HG03432 (cell line): ENCODE data around the gene TBL1XR1.
"Not testable (repeated sequence)": the region's sequence is repeated elsewhere in the genome, so short reads cannot be mapped to it uniquely, and the experiment has no call there.

Source experiments
- ATAC-seq: cut with Tn5 transposase; IDR thresholded peaks from one replicate; pipeline ENCODE4 v1.9.1; 2021; ENCODE audit warnings: mild to moderate bottlenecking, moderate library complexity; ENCODE audit not compliant: unreplicated experiment

Gene TBL1XR1

GRCh38 chr3:177041021-177041729 lies 156.1 kb downstream of the TBL1XR1 start:
- peak; percentile 21 for ATAC-seq

GRCh38 chr3:177039490-177040274 lies 157.6 kb downstream of the TBL1XR1 start:
- no peak for ATAC-seq

- no peak for ATAC-seq
Observed at GRCh38 chr3:177037241-177037640, 160.0 kb downstream of the TBL1XR1 start.

GRCh38 chr3:177035676-177036075 lies 161.6 kb downstream of the TBL1XR1 start:
- no peak for ATAC-seq

GRCh38 chr3:177034832-177035475 lies 162.3 kb downstream of the TBL1XR1 start:
- no peak for ATAC-seq

- ATAC-seq: no peak
Observed at GRCh38 chr3:177026505-177027277, 170.6 kb downstream of the TBL1XR1 start.

- no peak for ATAC-seq
Observed at GRCh38 chr3:177015881-177016280, 181.4 kb downstream of the TBL1XR1 start.

- no peak for ATAC-seq
Observed at GRCh38 chr3:177013681-177014280, 183.5 kb downstream of the TBL1XR1 start.

GRCh38 chr3:177005718-177006405 lies 191.4 kb downstream of the TBL1XR1 start:
- ATAC-seq: no peak

GRCh38 chr3:177000159-177000558 lies 197.1 kb downstream of the TBL1XR1 start:
- ATAC-seq: not testable (repeated sequence)

GRCh38 chr3:176995946-176996345 lies 201.3 kb downstream of the TBL1XR1 start:
- ATAC-seq: no peak

GRCh38 chr3:176994891-176995781 lies 202.1 kb downstream of the TBL1XR1 start:
- ATAC-seq: no peak

- no peak for ATAC-seq
Observed at GRCh38 chr3:176994393-176994792, 202.9 kb downstream of the TBL1XR1 start.

GRCh38 chr3:176992978-176993377 lies 204.3 kb downstream of the TBL1XR1 start:
- no peak for ATAC-seq

- no peak for ATAC-seq
Observed at GRCh38 chr3:176992565-176992964, 204.7 kb downstream of the TBL1XR1 start.

GRCh38 chr3:176988795-176989194 lies 208.5 kb downstream of the TBL1XR1 start:
- no peak for ATAC-seq

GRCh38 chr3:176987901-176988650 lies 209.2 kb downstream of the TBL1XR1 start:
- ATAC-seq: no peak

GRCh38 chr3:176978441-176978840 lies 218.8 kb downstream of the TBL1XR1 start:
- ATAC-seq: no peak
